HT-29 (cell line): ENCODE results near the gene CUX1. TPM values are rescaled to one million over a fixed set of nuclear protein-coding genes. Genes with fewer than 3 reads are reported as not detected.
A peak's percentile ranks its signal among the peaks of the same experiment; 100 is the strongest.
"Not testable (repeated sequence)": the region's sequence is repeated elsewhere in the genome, so short reads cannot be mapped to it uniquely, and the experiment has no call there.

ENCODE experiments used
- DNase-seq: peaks from one replicate; pipeline ENCODE4 v3.0.0-alpha.2; 2015; ENCODE audit warnings: low spot score
- total RNA-seq: library from RNA; depleted of rRNA; stranded (reverse); fragments of >200 nt; shearing (Covaris generic); gene quantifications from 2 replicates; pipeline ENCODE4 v1.2.3, GENCODE V29; 2014

Gene CUX1
- total RNA-seq, 1 experiment from 2014 or later, result 48.3 TPM

DNA sequence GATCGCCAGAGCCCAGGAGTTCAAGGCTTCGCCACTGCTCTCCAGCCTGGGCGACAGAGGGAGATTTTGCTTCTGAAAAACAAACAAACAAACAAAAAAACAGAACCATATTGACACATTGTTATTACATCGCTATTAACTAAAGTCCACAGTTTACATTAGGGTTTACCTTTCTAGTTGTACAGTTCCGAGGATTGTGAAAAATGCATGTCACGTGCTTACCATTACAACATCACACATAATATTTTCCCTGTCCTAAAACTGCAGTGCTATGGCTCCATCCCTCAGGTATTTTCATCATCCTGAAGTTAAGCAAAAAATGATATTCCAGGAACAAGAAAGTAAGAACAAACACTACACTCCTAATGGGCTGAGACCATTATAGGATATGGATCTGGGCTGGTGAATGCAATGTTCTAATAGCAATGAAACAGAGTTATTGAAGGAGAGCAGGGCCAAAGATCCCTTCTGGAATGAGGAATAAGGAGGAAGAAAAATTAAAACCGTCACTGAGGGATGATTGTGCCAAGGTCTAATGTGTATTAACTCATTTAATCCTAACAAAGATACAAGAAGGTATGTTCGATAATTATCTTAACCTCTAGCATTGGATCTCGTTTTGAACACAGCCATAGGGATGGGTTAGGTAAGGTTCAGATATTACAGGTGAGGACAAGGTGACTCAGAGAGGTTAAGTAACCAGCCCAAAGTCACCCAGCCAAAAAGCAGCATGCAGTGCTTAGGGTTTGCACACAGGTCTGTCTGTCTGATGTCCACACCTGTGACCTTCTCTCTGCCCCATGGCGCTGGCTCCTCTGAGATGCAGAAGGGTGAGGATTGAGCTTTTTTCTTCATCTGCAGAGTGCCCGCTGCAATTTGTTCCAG, 14.0 kb upstream of the CUX1 start:
- no peak for DNase-seq

DNA sequence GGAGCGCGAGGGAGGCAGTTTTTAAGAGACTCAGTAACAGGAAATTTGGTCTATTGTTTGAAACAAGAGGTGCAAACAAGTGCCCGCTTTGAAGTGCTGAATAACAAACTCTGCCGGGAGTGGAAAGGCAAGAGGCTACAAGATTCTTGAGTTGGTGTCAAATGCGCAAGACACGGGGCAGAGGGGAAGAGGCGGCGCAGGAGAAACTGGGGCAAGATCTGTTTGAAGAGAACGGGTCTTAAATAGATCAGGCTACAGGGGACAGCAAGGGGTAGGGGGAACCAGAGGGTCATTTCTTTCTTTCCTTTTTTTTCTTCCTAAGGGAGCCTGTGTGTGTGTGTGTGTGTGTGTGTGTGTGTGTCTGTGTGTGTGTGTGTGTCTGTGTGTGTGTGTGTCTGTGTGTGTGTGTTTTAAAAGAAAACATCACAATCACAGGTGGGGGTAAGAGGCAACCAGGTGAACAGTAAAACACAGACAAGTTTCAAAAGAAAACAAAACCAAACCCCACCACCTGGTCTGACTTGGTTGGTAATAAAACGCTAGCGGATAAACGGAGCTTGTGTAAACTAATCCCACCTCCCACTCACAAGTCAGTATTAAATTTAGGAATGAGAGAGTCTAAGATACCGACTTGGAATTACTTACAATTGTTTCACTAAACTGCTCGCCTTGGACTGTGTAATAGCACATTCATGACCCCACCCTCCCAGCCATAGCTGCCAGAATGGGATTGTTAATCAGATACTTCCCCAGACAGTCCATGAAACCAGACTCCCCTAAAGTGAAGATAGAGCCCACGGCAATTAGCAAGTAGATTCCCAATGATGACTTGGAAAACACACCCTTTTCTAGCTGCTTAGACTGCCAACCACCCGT, 13.1 kb upstream of the CUX1 start:
- no peak for DNase-seq

DNA sequence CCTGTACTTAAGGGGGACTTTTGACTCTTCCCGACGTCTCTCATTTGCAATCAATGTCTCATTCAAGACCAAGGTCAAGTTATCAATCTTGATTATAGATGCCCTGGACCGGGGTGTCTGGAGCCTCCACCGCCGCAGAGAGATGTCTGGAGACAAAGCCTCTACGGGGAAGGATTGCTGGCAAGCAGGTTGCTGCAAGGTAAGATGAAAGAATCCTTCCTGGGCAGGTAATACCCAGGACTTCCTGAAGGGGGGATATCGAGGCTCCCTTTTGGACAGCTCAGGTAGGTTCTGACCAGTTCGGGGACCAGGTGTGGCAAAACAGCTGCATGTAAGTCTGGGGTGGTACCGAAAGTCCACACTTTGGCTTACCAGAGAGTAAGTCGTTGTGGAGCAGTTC, 12.5 kb upstream of the CUX1 start:
- peak; percentile 60 for DNase-seq

DNA sequence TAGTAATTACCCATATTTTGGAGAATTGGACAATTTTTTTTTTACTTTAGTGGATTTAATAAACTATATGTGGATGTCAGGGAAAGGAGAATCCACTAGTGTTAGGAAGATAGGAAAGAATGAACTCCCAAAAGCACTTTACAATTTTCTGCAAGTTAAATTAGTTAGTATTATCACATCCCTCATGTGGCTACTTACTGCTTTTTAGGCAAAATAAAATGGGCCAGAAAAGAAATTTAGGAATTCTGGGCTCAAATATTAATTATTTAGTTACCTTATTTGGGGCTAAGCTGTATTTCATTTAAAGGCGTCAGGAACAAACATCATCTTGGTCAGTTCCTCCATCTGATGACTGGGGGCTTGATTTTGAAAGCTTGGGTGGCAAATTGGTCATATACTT, 4.8 kb upstream of the CUX1 start:
- DNase-seq, result no peak

DNA sequence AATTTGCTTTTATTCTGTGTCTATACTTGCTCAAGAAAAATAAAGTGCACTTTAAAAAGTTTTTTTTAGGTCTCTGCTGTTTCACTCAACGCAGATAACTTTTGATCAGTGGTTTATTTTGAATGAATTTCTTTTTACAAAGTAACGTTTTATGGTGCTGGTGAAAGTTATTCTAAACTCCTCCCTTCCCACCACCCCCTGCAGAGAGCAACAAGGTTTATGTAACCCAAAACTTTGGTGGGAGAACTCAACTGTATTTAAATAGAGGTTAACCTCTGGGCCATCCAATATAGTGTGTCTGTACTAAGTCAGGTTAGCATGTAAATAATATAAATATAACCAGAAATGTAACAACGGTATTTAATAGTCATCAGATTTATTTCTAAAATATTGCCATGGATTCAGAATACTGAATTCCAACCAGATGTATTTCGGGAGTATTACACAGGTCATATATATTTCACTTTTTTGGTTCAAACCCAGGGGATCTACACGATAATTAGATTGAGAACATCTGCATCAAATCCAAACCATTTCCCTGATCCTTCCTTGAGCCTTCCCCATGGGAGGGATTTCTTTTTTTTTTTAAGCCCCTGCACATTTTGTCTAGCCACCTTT, 3.9 kb upstream of the CUX1 start:
- DNase-seq, result no peak

DNA sequence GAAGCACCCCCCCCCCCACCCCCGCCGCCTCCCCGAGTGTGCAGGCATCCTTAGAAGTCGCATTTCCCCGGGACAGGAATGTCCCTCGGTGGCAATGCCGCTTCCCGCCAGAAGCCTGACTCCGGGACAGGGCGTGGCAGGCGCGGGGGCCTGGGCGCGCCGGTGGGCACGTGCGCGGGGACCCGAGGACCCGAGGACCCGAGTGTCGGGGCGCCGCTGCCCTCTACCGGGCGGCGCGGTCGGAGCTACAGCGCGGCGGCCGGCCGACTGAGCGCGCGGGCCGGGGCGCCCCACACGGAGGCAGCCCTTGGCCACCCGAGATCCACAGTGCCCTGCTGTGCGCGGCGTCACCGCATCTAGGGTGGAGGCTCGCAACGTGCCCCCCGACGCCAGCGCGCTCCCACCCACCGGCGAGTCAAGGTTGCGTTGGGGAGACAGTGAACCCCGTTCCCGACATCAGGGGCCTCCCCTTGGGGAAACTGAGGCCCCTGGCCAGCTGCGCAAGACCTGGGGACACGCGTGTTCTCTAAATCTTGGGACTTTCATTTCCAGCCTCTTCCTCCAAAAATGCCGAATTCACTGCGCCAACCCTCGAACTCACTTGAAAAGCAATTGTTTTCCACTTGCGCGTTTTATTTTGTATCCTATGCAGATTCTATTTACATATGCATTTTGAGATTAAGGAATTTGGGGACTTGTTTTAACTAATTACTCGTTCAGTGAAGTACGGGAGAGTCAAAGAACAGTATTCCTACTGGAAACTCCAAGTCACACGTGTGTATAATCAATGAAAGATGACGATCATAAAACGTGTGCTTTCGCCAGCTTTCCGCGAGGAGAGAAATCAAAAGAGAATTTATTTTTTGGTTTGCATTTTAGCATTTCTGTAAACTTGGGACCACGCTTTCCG, 3.1 kb upstream of the CUX1 start:
- DNase-seq, result peak; percentile 71

DNA sequence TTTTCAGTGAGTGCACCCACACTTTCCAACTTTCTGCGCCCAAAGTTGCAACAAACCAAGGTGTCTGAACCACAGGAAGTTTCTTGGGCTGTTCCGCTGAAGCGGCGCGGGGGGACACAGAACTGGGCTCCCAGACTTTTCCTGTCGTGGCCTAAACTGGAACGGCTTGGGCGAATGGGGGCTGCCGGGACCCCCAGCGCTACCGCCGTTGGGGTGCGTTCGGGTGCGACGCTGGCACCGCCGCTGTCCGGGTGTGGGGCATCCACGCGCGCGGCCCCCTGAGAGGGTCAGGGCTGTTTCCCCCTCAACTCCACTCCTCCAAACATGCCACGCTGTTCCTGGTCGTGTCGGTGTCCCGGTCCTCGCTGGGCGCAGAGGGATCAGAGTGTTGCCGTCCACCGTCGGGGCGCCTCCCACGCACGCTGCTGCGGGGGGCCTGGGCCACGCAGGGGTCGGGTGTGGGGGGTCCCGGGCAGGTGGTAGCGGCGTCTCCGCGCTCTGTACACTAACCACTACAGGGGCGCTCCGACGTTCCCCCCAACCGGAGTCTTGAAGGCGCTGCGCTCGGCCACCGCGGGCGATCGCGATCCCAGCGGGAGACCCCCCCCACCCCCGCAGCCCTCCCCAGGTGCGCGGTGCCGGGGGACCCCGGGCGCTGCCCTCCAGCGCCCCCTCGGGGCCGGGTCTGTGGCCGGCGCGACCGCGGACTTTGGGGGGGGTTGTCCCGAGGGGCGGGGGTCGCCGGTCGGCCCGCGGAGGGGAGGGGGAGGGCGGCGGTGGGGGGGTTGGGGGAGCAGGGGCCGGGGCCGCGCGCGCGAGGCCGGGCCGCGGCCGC, 2.2 kb upstream of the CUX1 start:
- DNase-seq, result peak; percentile 44

DNA sequence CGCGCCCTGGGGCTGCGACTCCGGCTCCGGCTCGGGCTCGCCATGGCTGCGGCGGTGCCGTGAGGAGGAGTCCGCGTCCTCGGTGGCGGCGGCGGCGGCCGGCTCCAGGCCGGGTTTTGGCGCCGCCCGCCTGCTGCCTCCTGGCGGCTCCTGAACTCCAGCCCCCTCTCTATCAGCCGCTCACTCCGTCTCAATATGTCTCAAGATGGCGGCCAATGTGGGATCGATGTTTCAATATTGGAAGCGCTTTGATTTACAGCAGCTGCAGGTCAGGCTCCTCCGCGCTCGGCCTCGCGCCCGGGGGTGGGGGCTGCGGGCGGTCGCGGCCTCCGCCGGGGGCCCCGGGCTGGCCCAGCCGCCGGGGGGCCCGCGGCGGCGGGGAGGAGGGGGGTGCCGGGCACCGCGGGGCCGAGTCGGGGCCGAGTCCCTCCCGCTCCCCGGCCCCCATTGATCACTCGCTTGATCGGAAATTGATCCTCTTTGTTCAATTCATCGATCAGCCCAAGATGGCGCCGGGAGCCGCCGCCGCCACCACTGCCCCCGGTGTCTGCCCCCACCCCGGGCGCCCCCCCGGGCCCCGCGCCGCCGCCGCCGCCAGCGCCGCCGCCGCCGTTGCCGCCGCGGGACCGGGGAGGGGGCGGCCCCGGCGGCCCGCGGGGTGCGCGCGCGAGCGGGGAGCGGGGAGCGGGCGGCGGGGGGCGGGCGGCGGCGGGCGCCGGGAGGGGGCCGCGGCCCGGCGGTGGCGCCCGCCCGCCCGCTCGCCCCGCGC, 1.4 kb upstream of the CUX1 start:
- DNase-seq, result peak; percentile 83

DNA sequence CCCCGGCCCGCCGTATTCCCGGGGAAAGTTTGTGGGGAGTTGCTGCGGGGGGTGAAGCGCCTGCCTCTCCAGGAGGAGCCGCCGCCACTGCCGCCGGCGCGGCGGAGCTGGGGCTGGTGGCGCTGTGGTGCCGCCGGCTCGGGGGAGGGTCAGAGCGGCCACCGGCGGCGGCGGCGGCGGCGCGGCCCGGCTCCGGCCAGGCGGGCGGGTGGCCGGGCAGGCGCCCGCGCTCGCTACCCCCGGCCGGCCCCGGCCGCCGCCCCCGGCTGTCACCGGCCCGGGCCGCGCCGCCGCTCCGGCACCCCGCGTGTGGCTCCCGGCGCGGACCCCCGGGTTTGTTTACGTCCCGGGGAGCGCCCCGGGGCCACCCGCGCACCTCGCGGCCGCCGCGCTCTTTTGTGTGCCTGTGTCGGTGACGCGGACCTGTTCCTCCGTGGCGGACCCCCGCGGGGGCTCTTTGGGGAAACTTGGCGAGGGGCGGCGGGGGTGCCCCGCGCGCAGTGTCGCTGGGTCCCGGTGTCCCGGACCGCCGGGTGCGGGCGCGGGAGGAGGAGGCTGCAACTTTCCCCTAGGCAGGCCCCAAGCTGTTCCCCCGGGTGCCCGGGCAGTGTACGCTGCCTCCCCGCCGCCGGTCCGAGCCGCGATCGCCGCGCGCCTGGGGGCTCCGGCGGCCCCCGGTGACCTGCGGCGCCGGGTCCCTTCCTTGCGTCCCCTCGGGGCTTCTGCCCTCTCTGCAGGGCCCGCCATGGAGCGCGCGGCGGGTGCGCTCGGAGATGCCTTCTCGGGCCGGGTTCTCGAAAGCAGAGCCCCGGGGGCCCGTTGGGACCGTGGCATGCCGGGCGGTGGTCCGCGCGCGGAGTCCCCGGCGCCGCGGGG, 593 bp upstream of the CUX1 start:
- peak; percentile 48 for DNase-seq

DNA sequence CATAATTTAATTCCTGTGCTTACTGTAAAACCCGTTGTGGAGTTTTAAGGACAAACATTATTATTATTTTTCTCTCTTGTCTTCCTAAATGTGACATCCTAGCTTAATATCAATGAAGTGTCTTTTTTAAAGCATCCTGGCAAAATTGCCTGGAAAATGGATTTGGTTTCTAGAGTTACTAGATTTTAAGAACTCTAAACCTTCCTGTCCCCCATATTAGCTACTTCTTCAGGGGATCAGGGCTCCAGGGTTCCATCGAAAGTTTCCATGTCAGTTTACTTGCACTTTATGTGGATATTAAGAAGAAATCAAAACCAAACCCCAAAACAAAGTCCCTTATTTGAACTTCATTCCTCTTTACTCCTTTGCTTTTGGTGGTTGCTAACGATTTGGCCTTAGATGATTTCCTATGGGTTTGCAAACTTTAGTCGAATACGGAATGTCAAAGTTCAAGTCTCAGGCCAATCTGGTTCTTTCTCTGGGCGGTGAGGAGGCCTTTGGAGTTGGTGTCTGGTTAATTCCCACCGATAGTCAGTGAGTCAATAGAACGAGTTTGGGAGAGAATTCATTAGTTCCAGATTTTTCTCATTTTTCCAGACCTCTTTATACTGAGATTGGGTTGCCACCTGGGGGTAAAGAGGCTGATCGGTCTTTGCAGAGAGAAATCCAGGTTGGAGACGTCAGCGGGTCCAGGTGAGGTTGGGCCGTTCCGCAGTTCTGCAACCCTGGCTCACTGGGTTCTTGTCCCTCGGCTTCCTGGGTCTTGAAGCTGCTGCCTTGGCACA, 1.1 kb downstream of the CUX1 start:
- no peak for DNase-seq

DNA sequence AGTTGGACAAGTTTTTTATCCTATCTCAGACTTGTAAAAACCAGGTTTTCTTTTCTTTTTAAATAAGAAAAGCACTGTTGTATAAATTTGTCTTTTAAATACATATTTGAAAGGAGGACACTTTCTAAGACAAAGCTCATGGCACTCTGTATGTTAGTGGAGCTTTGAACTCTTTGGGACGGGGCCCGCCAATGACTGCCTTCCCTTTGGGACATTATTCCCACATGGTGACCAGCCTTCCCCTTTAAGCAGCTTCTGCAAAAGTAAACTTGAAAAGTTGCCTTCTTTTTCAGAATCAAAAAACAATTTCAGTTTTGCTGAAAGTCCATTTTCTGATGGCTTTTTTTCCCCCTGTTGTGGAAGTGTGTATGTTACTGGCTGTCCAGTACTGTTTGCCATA, 1.8 kb downstream of the CUX1 start:
- DNase-seq, result no peak

DNA sequence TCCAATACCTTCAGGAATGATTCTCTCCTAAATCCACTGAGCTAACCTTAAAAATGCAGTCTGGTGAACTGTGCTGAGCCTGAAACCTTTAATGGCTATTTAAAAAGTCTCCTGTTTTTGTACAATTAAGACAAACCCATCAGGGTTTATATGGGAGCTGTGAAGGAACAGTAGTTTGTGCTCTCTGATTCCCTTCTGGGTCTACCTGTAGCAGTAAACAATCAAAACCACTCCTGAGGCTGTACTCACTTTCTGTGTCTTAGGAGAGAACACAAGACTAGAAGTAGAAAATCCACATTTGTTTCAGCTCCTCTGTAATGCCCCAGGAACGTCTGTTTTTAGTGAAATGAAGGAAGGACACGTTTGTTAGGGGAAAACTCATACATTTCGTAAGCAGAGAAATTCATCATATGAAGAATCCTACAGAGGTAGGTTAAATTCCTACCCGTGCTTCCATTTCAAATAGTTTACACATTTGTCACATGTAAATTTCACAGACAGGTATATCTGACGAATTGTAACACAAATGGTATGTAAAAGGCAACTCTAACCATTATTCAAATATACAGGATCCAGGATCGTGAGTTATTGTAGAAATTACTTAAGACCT, 2.6 kb downstream of the CUX1 start:
- no peak for DNase-seq

DNA sequence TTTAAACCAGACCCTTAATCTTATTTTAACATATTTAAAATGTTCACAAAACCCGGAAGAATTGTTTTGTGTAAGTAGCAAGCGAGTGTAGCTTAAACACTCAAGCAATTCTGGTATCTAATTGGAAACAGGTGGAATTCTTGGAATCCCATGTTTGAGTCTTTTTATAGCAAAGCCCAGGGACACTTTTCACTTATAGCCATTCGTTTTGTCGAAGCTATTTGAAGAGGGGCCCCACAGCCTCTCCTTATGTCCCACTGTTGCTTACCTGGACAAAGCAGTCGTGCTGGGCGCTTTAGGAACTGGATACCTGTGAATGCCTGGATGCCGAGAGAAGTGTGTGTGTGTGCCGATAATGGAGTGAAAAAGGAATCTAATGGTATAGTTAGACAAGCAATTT, 3.3 kb downstream of the CUX1 start:
- DNase-seq, result no peak

DNA sequence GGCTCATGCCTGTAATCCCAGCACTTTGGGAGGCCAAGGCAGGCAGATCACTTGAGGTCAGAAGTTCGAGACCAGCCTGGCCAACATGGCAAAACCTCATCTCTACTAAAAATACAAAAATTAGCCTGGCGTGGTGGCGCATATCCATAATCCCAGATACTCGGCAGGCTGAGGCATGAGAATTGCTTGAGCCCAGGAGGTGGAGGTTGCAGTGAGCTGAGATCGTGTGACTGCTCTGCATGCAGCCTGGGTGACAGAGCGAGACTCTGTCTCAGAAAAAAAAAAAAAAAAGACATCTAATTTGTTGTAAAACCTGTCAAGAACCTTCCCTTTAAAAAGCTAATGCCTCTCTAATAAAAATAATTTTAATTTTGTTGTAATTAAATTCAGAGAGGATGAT, 5.2 kb downstream of the CUX1 start:
- not testable (repeated sequence) for DNase-seq

DNA sequence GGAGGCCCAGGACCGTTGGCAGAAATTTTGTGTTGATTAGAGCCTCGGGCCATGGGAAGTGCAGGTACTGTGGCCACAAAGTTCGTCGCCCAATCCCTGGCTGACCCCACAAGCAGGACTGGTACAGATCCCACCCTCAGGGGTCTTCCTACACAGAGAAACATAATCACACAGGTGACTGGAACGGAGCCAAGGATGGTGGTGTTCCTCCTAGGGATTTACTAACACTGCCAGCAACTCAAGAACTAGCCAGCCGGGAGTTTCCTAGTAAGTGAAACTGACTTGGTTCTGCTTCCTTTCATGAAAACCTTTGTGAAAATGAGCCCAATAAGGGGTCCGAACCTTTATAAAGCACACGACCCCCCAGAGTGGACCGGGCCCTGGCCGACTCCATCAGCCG, 5.7 kb downstream of the CUX1 start:
- DNase-seq, result no peak

DNA sequence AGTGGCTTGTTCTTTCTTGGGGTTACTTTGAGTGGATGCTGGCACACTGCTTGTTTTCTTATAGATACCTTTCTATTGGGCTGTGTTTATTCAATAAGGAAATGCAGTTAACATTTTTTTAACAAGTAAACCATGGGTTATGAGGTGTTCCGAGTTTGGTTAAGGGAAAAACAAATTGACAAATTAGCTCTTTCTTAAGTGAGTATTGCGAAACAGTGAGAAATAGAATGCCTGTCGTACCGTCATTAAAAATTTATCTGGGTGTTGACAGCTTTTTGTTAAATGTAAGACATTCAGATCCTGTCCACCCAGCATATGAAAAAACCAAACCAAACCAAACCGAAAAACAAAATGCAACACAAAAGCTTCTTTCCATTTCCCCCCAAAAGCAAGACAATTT, 6.2 kb downstream of the CUX1 start:
- DNase-seq, result no peak

DNA sequence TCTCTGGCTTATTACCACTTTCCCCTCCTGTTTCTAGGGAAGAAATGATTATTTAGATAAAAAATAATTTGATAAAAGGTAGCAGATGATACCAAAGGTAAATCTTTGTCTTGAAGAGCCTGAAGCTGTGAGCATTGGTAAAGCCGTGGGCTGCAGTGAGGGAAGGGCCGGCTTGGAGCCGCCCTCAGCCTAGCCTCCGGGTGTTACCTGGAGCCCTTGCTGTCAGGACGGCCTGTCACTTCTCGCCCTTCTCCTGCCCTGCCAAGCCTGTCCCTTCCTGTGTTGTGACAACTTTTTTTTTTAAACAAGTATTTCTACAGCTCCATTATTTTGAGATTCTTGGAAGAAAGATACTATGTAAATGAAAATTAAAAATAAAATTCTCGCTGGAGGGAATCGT, 7.0 kb downstream of the CUX1 start:
- DNase-seq, result no peak
